OCI-LY1 (cell line): ENCODE measurements around the gene PNKP.

Experiments used
- EZH2 ChIP-seq: fragments of 200-600 bp; sonication (generic), shearing (Covaris generic); IDR thresholded peaks from 2 replicates; pipeline ENCODE4 v1.8.0; 2017; ENCODE audit warnings: borderline replicate concordance, mixed run types, mild to moderate bottlenecking, antibody characterized with exemption, low read length, moderate library complexity, mixed read lengths
- TF ChIP-seq, protein P1 (sequence below): fragments of 200-600 bp; sonication (generic), shearing (Covaris generic); IDR thresholded peaks from 2 replicates; pipeline ENCODE4 v1.5.1; 2017; ENCODE audit warnings: mild to moderate bottlenecking, antibody characterized with exemption, low read length, moderate library complexity, mixed read lengths

DNA sequence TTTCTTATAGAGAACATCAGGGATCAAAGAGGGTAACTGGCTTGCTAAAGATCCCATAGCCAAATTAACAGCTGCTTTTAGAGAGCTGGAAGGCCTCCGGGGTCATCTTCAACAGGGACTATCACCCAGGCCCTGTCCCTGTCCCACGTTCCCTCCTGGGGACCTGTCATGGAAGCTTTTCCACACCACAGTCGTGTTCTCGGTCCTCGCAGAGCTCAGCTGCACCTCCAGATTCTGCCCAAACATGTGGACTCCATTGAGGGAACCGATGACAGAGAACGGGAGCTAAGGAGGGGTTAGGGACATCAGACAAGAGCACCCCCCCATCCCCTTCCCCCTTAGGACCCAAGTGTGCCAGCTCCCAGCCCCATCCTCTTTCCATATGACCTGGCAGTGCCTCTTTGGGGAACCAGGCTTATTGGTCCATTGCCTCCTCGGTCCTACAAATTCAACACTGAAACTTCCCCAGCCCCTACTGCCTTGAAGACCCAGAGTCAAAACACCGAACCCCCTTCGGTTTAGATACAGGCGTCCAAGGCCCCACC lies 54.9 kb downstream of the PNKP start:
- no peak for TF ChIP-seq EZH2
- TF ChIP-seq, protein P1, sequence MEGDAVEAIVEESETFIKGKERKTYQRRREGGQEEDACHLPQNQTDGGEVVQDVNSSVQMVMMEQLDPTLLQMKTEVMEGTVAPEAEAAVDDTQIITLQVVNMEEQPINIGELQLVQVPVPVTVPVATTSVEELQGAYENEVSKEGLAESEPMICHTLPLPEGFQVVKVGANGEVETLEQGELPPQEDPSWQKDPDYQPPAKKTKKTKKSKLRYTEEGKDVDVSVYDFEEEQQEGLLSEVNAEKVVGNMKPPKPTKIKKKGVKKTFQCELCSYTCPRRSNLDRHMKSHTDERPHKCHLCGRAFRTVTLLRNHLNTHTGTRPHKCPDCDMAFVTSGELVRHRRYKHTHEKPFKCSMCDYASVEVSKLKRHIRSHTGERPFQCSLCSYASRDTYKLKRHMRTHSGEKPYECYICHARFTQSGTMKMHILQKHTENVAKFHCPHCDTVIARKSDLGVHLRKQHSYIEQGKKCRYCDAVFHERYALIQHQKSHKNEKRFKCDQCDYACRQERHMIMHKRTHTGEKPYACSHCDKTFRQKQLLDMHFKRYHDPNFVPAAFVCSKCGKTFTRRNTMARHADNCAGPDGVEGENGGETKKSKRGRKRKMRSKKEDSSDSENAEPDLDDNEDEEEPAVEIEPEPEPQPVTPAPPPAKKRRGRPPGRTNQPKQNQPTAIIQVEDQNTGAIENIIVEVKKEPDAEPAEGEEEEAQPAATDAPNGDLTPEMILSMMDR, result no peak
